ENCODE data around the gene EML4. TPM values are rescaled to one million over a fixed set of nuclear protein-coding genes. Genes with fewer than 3 reads are reported as not detected.

The EML4 gene
- total RNA-seq, 4 donors from 2014 or later: 33.3 to 79.6 (median 41.5) TPM

DNA sequence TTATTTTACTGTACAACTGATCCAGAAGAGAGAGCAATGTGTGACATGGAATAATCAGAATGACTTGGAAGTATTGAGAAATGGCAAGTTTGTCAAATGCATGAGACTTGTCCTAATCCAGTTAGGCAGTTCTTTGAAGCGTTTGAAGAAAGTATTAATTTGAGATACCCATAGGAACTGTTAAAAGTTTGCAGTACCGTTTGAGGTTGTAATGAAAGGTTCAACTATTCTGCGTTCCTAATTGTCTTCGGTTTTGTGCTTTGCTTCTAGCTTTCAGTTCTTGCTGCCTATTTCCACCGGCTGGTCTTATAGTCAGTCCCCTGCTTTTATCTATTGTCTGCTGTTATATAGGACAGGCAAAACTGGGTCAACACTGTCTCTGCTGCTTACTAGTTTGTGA lies 150.1 kb downstream of the EML4 start:
- DNase-seq (ENCODE audit: low spot score) (no peak), ATAC-seq (ENCODE audit: low FRiP score) (no peak)
- TF ChIP-seq, protein P1, sequence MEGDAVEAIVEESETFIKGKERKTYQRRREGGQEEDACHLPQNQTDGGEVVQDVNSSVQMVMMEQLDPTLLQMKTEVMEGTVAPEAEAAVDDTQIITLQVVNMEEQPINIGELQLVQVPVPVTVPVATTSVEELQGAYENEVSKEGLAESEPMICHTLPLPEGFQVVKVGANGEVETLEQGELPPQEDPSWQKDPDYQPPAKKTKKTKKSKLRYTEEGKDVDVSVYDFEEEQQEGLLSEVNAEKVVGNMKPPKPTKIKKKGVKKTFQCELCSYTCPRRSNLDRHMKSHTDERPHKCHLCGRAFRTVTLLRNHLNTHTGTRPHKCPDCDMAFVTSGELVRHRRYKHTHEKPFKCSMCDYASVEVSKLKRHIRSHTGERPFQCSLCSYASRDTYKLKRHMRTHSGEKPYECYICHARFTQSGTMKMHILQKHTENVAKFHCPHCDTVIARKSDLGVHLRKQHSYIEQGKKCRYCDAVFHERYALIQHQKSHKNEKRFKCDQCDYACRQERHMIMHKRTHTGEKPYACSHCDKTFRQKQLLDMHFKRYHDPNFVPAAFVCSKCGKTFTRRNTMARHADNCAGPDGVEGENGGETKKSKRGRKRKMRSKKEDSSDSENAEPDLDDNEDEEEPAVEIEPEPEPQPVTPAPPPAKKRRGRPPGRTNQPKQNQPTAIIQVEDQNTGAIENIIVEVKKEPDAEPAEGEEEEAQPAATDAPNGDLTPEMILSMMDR (IDR thresholded peaks at IDR 0.05): no peak

DNA sequence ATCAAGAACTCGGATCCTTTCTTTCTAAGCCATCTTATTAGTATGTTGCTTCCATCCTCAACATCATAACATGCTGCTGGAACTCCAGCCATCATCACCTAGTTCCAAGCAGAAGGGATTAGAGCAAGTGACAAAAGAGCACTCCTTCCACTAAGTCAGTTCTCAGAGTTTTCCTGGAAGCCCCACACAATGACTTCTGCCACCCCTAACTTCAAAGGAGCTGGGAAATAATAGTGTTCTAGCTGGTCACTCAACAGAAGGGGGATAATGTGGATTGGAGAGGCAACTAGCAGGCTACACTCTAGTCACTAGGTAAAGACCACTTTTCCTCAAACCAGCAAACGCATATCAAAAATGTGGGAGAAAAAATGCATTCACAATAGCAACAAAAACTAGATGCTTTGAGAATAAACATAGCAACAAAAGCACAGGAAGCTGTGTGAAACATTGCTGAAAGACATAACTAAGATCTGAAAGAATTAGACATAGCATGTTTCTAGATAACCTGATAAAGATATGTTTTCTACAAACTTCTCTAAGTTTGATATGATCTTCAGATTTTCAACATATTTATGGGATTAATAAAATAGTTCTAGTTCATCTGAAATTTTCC lies 152.4 kb downstream of the EML4 start:
- no peak for ATAC-seq (ENCODE audit: low FRiP score)
- TF ChIP-seq, protein P1 (IDR thresholded peaks at IDR 0.05): no peak
- DNase-seq (ENCODE audit: low spot score): no peak

DNA sequence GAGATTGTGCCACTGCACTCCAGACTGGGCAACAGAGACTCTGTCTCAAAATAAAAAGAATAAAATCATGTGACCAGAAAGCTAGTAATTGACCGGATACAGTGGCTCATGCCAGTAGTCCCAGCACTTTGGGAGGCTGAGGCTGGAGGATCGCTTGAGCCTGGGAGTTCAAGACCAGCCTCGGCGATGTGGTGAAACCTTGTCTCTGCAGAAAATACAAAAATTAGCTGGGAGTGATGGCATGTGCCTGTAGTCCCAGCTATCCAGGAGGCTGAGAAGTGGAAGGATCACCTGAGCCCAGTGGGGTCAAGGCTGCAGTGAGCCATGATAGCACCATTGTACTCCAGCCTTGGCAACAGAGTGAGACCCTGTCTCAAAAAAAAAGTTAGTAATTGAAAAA lies 155.1 kb downstream of the EML4 start:
- no peak for ATAC-seq (ENCODE audit: low FRiP score)
- TF ChIP-seq, protein P1 (IDR thresholded peaks at IDR 0.05): no peak
- DNase-seq (ENCODE audit: low spot score): no peak

DNA sequence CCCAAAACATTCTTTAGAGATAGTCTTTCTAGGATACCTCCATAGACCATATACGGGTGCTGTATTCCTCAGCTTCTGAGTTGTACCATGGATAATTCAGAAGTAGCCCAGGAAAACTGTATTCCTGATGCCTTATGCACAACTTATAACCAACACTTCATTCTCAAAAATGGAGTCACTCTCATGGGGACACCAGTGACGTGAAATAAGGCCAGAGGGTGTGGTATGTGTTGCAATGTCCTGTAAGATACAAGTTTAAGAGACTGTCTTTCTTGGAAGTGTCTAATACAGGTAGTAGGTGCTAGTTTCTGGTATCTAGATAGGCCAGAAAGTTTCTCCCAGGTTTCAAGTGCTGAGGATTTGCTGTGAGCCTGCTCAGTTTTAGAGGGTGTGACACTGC lies 155.8 kb downstream of the EML4 start:
- TF ChIP-seq, protein P1 (IDR thresholded peaks at IDR 0.05): no peak
- DNase-seq (ENCODE audit: low spot score) (no peak), ATAC-seq (ENCODE audit: low FRiP score) (no peak)

DNA sequence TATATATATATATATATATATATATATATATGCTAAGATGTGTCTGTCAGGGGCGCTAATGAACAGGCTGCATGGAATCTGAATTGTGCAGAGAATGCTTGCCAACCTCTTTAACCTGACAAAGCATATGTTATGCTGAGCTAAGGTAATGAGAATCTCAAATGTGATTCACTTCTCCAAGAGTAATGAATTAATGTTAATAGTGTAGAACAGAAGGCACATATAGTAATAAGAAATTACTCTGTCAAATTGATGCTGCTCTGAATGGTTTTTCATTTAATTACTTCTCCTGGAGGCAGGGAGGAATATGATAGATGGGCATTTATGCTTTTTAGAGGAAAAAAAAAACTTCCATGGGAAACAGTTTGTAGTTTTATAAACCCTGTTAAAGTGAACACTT lies 156.5 kb downstream of the EML4 start:
- TF ChIP-seq, protein P1 (IDR thresholded peaks at IDR 0.05): no peak
- ATAC-seq (ENCODE audit: low FRiP score) (no peak), DNase-seq (ENCODE audit: low spot score) (no peak)

DNA sequence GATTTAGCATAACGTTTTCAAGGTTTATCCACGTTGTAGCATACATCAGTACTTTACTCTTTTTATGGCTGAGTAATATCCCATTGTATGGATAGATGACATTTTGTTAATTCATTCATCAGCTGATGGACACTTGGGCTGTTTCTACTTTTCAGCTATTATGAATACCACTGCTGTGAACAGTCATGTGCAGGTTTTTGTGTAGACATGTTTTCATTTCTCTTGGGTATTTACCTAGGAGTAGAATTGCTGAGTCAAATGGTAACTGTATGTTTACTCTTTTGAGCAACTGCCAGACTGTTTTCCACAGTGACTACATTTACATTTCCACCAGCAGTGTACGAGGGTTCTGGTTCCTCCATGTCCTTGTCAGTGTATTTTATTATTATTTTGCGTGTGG lies 158.0 kb downstream of the EML4 start:
- TF ChIP-seq, protein P1 (IDR thresholded peaks at IDR 0.05): no peak
- ATAC-seq (ENCODE audit: low FRiP score) (no peak), DNase-seq (ENCODE audit: low spot score) (no peak)

DNA sequence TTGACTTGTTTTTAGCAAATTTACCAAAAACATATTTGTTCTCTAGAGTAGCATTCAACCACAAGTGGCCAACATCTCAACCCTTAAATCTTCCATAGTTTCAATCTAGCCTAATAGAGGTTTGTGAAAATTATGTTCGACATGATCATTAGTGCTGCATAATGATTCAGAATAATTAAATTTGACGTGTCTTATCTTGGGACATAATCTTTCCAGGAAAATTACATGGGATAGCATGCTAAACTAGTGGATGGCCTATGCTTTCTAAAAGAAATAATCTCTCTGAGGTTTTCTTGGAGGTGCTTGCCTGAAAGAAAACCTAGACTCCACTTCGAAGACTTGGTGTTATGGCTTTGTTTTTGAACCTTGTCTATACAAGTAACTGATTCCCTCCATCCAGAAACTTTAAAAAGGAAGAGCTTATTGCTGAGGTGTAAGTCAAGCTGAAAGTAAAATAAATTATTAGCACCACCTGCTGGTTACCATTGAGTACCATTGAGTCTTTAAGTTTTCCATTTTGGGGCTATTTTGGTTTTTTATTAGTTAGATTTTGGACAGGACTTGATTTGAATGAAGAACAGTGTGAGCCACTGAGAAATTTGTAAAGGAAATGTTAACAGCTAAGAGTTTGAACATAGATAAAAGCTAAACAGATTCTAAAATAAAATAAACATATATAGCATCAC lies 159.1 kb downstream of the EML4 start:
- ATAC-seq (ENCODE audit: low FRiP score) (no peak), DNase-seq (ENCODE audit: low spot score) (no peak)
- TF ChIP-seq, protein P1 (IDR thresholded peaks at IDR 0.05): no peak

Measured in omental fat pad (tissue), 4 donors.